HUES64 (cell line): ENCODE measurements around the gene KAZN.
"Not testable (repeated sequence)": the region's sequence is repeated elsewhere in the genome, so short reads cannot be mapped to it uniquely, and the experiment has no call there.

Experiments
- H3K27ac ChIP-seq: 2 replicates; pipeline ENCODE4 v1.7.0; 2013; ENCODE audit warnings: low read depth, low read length, inconsistent platforms
- H3K27me3 ChIP-seq: 2 replicates; pipeline ENCODE4 v1.6.1; 2013; ENCODE audit warnings: mild to moderate bottlenecking, low read length; ENCODE audit not compliant: insufficient read depth
- H3K36me3 ChIP-seq: 2 replicates; pipeline ENCODE4 v1.6.1; 2013; ENCODE audit warnings: mild to moderate bottlenecking, low read length; ENCODE audit not compliant: insufficient read depth
- H3K4me1 ChIP-seq: 2 replicates; pipeline ENCODE4 v1.6.1; 2013; ENCODE audit warnings: mild to moderate bottlenecking, low read length, moderate library complexity; ENCODE audit not compliant: insufficient read depth
- H3K4me3 ChIP-seq: 2 replicates; pipeline ENCODE4 v1.5.1; 2013; ENCODE audit warnings: mild to moderate bottlenecking, low read length, moderate library complexity
- H3K9ac ChIP-seq: 2 replicates; pipeline ENCODE4 v1.6.1; 2013; ENCODE audit warnings: mild to moderate bottlenecking, low read depth, low read length
- H3K9me3 ChIP-seq: 2 replicates; pipeline ENCODE4 v1.6.1; 2013; ENCODE audit warnings: low read depth, low read length; ENCODE audit not compliant: insufficient read depth
- WGBS: fragments of 150-250, 120-280 bp; methylation state at CpG from one replicate; pipeline ENCODE4 v1.1.7; 2013; ENCODE audit warnings: missing lambda C conversion rate; 5-methylcytosine and 5-hydroxymethylcytosine counted together

The KAZN gene

GRCh38 chr1:15031251-15031933 lies 432.9 kb downstream of the KAZN start:
- Histone ChIP-seq H3K36me3 (no peaks in the 10 kb centered on the region), H3K9ac (no peak overlapping the region), H3K27me3 (no peaks in the 10 kb centered on the region), H3K4me3 (no peak overlapping the region), H3K4me1 (no peaks in the 10 kb centered on the region), H3K27ac (no peak overlapping the region), H3K9me3 (no peaks in the 10 kb centered on the region)
- WGBS, result 93% methylated on average over 8 of the region's 8 CpGs

- H3K27ac ChIP-seq, result no peak overlapping the region
- 87% methylated on average over 4 of the region's 4 CpGs for WGBS
- no peaks in the 10 kb centered on the region for H3K27me3 ChIP-seq
- H3K36me3 ChIP-seq, result no peaks in the 10 kb centered on the region
- no peak overlapping the region for H3K4me3 ChIP-seq
- no peak overlapping the region for H3K9ac ChIP-seq
- no peaks in the 10 kb centered on the region for H3K4me1 ChIP-seq
- H3K9me3 ChIP-seq, result no peaks in the 10 kb centered on the region
Observed at GRCh38 chr1:15033264-15033663, 434.8 kb downstream of the KAZN start.

DNA sequence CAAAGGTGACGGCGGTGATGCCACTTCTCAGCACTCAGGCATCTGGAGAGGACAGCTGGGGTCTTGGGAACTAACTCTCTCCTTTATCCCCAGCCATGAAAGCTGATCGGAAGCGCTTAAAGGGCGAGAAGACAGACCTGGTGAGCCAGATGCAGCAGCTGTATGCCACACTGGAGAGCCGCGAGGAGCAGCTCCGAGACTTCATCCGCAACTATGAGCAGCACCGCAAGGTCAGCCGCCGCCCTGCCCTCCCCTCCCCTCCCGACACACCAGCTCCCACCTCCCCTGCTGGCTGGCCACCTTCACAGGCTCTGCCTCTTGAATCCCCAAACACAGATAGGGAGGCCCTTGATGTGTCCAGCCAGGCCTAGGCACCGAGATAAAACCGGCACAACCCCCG lies 436.2 kb downstream of the KAZN start:
- WGBS, result 90% methylated on average over 16 of the region's 16 CpGs
- Histone ChIP-seq H3K36me3 (no peaks in the 10 kb centered on the region), H3K4me1 (no peaks in the 10 kb centered on the region), H3K9me3 (no peaks in the 10 kb centered on the region), H3K27me3 (no peaks in the 10 kb centered on the region), H3K4me3 (no peak overlapping the region), H3K27ac (no peak overlapping the region), H3K9ac (no peak overlapping the region)

DNA sequence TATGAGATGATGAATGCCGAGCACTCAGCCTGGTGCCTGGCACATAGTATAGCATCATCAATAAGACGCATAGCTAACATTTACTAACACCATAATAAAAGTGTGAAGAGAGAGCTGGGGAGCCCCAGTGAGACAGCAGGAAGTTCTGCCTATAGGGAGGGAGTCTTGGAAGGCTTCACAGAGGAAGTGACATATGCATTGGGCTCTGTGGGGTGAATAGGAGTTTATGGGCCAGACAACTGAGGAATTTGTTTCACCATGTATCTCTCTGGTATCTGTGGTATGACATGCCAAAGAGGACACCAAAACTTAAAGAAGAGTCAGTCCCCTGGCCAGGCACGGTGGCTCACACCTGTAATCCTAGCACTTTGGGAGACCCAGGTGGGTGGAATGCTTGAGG lies 436.8 kb downstream of the KAZN start:
- WGBS, result 87% methylated on average over 2 of the region's 3 CpGs
- H3K27ac ChIP-seq, result no peak overlapping the region
- no peak overlapping the region for H3K9ac ChIP-seq
- no peaks in the 10 kb centered on the region for H3K27me3 ChIP-seq
- no peak overlapping the region for H3K4me3 ChIP-seq
- H3K4me1 ChIP-seq, result no peaks in the 10 kb centered on the region
- no peaks in the 10 kb centered on the region for H3K36me3 ChIP-seq
- H3K9me3 ChIP-seq, result no peaks in the 10 kb centered on the region

- no peaks in the 10 kb centered on the region for H3K4me1 ChIP-seq
- H3K9me3 ChIP-seq, result no peaks in the 10 kb centered on the region
- no peaks in the 10 kb centered on the region for H3K36me3 ChIP-seq
- no peaks in the 10 kb centered on the region for H3K27me3 ChIP-seq
- 81% methylated on average over 10 of the region's 10 CpGs for WGBS
- H3K9ac ChIP-seq, result no peak overlapping the region
- no peak overlapping the region for H3K27ac ChIP-seq
- no peak overlapping the region for H3K4me3 ChIP-seq
Observed at GRCh38 chr1:15036101-15036500, 437.6 kb downstream of the KAZN start.

DNA sequence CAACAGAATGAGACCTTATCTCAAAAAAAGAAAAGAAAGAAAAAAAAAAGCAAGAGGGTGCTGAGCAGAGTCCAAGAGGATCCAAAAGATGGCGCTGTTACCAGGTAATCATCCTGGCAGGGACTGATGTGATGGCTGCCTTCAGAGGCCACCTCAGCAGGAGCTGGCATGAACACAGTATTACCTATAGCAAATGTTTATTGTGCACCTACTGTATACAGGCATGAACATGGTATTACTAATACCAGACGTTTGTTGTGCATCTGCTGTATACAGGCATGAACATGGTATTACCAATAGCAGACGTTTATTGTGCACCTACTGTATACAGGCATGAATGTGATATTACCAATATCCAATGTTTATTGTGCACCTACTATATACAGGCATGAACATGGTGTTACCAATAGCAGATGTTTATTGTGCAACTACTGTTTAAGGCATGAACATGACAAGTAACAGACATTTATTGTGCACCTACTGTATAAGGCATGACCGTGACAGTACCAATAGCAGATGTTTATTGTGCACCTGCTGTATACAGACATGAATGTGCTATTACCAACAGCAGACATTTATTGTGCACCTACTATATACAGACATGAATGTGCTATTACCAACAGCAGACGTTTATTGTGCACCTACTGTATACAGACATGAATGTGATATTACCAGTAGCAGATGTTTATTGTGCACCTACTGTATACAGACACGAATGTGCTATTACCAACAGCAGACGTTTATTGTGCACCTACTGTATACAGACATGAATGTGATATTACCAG lies 439.9 kb downstream of the KAZN start:
- WGBS, result 94% methylated on average over 5 of the region's 7 CpGs
- H3K27me3 ChIP-seq, result no peaks in the 10 kb centered on the region
- H3K9me3 ChIP-seq, result no peaks in the 10 kb centered on the region

DNA sequence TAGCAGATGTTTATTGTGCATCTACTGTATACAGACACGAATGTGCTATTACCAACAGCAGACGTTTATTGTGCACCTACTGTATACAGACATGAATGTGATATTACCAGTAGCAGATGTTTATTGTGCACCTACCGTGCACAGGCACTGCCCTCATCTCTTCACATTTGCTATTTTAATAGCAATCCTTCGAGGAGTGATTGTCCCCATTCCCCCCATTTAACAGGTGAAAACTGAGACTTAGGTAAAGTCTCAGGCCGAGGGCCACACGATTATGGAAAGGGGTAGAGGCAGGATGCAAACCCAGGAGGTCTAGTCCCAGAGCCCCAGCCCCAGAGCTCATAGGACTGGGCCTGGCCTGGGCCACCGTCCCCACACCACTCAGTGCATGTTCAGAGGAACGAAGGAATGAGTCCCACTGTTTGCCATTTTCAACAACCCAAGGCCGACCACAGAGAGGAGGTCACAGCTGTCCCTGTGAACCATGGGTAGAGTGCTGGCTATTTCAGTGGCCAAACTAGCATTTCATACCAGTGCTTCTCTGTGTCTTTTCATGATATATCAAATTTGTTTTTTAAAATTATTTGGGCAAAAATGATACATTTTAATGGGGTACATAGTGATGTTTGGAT lies 440.6 kb downstream of the KAZN start:
- Histone ChIP-seq H3K4me1 (no peaks in the 10 kb centered on the region), H3K9ac (no peak overlapping the region), H3K27me3 (no peaks in the 10 kb centered on the region), H3K9me3 (no peaks in the 10 kb centered on the region), H3K4me3 (no peak overlapping the region), H3K36me3 (no peaks in the 10 kb centered on the region), H3K27ac (no peak overlapping the region)
- 96% methylated on average over 7 of the region's 9 CpGs for WGBS

More for the DNA sequence above, 439.9 kb downstream of the KAZN start:
- H3K4me3 ChIP-seq, result no peak overlapping the region
- no peak overlapping the region for H3K27ac ChIP-seq
- no peak overlapping the region for H3K9ac ChIP-seq
- H3K36me3 ChIP-seq, result no peaks in the 10 kb centered on the region
- no peaks in the 10 kb centered on the region for H3K4me1 ChIP-seq

DNA sequence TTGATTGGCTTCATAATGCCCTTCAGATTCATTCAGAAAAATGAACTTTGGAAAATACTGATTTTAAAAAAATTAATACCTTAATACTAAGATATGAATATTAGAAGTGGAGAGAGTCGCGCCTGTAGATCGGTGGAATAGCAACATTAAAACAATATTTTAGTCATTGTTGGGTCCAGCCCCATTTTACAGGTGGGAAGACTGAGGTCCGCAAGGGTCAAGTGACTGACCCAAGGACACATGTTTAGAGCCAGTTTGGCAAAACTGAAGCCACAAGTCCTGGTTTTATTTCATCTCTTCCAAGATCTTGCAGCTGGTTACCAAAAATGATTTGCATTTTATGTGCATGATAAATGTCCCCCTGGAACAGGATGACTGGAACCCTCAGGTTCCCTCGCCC lies 441.4 kb downstream of the KAZN start:
- 98% methylated on average over 3 of the region's 5 CpGs for WGBS

GRCh38 chr1:15040685-15041084 lies 442.2 kb downstream of the KAZN start:
- 92% methylated on average over 5 of the region's 5 CpGs for WGBS

More for the DNA sequence above, 441.4 kb downstream of the KAZN start:
- Histone ChIP-seq H3K9me3 (no peaks in the 10 kb centered on the region), H3K9ac (no peak overlapping the region), H3K4me1 (no peaks in the 10 kb centered on the region), H3K36me3 (no peaks in the 10 kb centered on the region), H3K27me3 (no peaks in the 10 kb centered on the region), H3K27ac (no peak overlapping the region), H3K4me3 (no peak overlapping the region)

DNA sequence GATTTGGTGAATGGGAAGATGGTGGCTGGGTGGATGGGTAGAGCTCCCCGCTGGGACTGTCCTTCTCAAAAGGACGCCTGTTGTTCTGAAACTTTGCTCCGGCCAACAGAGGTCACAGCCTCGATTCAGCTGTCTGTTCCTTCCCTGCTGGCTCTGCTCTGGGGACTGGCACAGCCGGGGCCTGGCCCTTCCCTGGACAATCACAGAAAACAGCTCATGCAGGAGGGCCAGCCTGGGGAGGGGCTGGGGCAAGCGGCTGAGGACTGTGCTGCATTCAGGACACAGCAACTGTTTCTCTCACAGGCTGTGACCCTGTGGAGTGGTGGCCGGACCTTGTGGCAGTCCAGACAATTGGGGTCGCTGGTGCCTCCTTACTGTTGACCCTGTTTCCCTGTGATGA lies 444.4 kb downstream of the KAZN start:
- no peaks in the 10 kb centered on the region for H3K36me3 ChIP-seq
- H3K9ac ChIP-seq, result no peak overlapping the region
- H3K27me3 ChIP-seq, result no peaks in the 10 kb centered on the region
- no peaks in the 10 kb centered on the region for H3K9me3 ChIP-seq
- WGBS, result 86% methylated on average over 8 of the region's 8 CpGs
- no peak overlapping the region for H3K27ac ChIP-seq
- no peak overlapping the region for H3K4me3 ChIP-seq
- H3K4me1 ChIP-seq, result no peaks in the 10 kb centered on the region

More at GRCh38 chr1:15040685-15041084, 442.2 kb downstream of the KAZN start:
- not testable (repeated sequence) for H3K27me3 ChIP-seq, H3K36me3 ChIP-seq, H3K9ac ChIP-seq, H3K27ac ChIP-seq, H3K4me1 ChIP-seq, H3K9me3 ChIP-seq, H3K4me3 ChIP-seq

DNA sequence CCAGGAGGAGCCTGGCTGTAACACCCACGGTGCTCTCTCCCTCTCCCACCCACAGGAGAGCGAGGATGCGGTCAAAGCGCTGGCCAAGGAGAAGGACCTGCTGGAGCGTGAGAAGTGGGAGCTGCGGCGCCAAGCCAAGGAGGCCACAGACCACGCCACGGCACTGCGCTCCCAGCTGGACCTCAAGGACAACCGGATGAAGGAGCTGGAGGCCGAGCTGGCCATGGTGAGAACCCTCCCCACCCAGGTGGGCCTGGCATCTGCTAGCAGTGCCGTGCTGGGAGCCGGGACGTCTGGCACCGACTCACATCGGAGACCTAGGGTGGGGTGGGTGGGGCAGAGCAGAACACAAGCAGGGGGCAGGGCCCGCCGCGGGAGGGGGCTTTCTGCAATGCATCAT lies 445.4 kb downstream of the KAZN start:
- H3K4me3 ChIP-seq, result no peak overlapping the region
- H3K27ac ChIP-seq, result no peak overlapping the region
- H3K9ac ChIP-seq, result no peak overlapping the region
- WGBS, result 97% methylated on average over 20 of the region's 20 CpGs
- no peaks in the 10 kb centered on the region for H3K36me3 ChIP-seq
- no peaks in the 10 kb centered on the region for H3K9me3 ChIP-seq
- H3K27me3 ChIP-seq, result no peaks in the 10 kb centered on the region
- no peaks in the 10 kb centered on the region for H3K4me1 ChIP-seq
